ENCODE measurements around the gene ACBD4.

GRCh38 chr17:45172541-45173286 is 37.2 kb downstream of the ACBD4 start:
- TF ChIP-seq CTCF (IDR thresholded peaks at IDR 0.05; ENCODE audit: low read depth, low read length) (no peak), EZH2phosphoT487 (IDR thresholded peaks at IDR 0.05; ENCODE audit: low read depth) (no peak)

Data from OCI-LY3 (cell line).